Endothelial cell of umbilical vein (primary cell): ENCODE results near the gene MGST2. TPM values are rescaled to one million over a fixed set of nuclear protein-coding genes. Genes with fewer than 3 reads are reported as not detected.
"Not testable (repeated sequence)": the region's sequence is repeated elsewhere in the genome, so short reads cannot be mapped to it uniquely, and the experiment has no call there.

Experiments
- BruUV-seq: library from RNA; stranded (reverse); fragments of 400-500 nt; replicated peaks from 2 replicates; lab custom pipeline; 2021; lab: Mats Ljungman, UMichigan
- CTCF ChIA-PET: fragments of 300-600, 350-600 bp; sonication (Branson Sonifier 250); formaldehyde crosslinking; loops from one replicate; lab custom pipeline; 2021; ENCODE audit warnings: antibody characterized with exemption, inconsistent platforms; lab: Charles Lee
- POLR2A ChIA-PET: fragments of 300-600, 350-600 bp; sonication (Branson Sonifier 250); formaldehyde crosslinking; loops from one replicate; lab custom pipeline; 2021; ENCODE audit warnings: antibody characterized with exemption, inconsistent platforms; lab: Charles Lee
- DNase-seq: peaks from one replicate; pipeline ENCODE4 v3.0.0-alpha.2; 2011; ENCODE audit warnings: low read depth, low spot score
- FAIRE-seq: peaks from 2 replicates; lab custom pipeline; 2011; peaks lifted over from hg19 to GRCh38; lab: Jason Lieb, UNC
- H2AFZ ChIP-seq: 2 replicates; pipeline ENCODE4 v1.6.0; 2012; ENCODE audit warnings: low read depth, low read length, control low read depth, inconsistent platforms
- H3K27ac ChIP-seq: 2 replicates; pipeline ENCODE4 v1.5.1; 2011; ENCODE audit warnings: low read depth, mild to moderate bottlenecking, control low read depth, low read length, moderate library complexity; ENCODE audit not compliant: insufficient read depth
- H3K27me3 ChIP-seq, 2 experiments: 2 replicates each; pipeline versions ENCODE4 v1.6.0 to v1.6.1; 2011; ENCODE audit warnings: low read length in 2 of 2, mixed read lengths in 1 of 2; ENCODE audit not compliant: control insufficient read depth in 2 of 2, insufficient read depth in 2 of 2
- H3K36me3 ChIP-seq, 2 experiments: 2 replicates in 1 of 2; 3 replicates in 1 of 2; pipeline ENCODE4 v1.5.1; 2011; ENCODE audit warnings: low read length in 2 of 2, mild to moderate bottlenecking in 1 of 2, moderate library complexity in 1 of 2; ENCODE audit not compliant: control insufficient read depth in 2 of 2, insufficient read depth in 2 of 2; ENCODE audit errors: extremely low read depth in 1 of 2
- H3K4me1 ChIP-seq: 3 replicates; pipeline ENCODE4 v1.5.1; 2011; ENCODE audit warnings: mild to moderate bottlenecking, low read length; ENCODE audit not compliant: control insufficient read depth, insufficient read depth; ENCODE audit errors: extremely low read depth
- H3K4me2 ChIP-seq: 2 replicates; pipeline ENCODE4 v1.6.1; 2011; ENCODE audit warnings: low read length, control low read depth, mixed read lengths; ENCODE audit not compliant: insufficient read depth
- H3K4me3 ChIP-seq, 3 experiments: fragments of 200-600 bp in 1 of 3; sonication (generic), shearing (Covaris generic) in 1 of 3; replicated peaks in 1 of 3; 2 replicates each; pipeline ENCODE4 v1.5.1; 2011 to 2016; ENCODE audit warnings: control low read depth in 3 of 3, low read length in 3 of 3, mild to moderate bottlenecking in 2 of 3, inconsistent platforms in 1 of 3, low read depth in 1 of 3, moderate library complexity in 1 of 3; ENCODE audit not compliant: insufficient read depth in 1 of 3
- H3K79me2 ChIP-seq: 2 replicates; pipeline ENCODE4 v1.6.0; 2012; ENCODE audit warnings: low read length, inconsistent platforms; ENCODE audit not compliant: control insufficient read depth, insufficient read depth
- H3K9ac ChIP-seq: replicated peaks from 2 replicates; pipeline ENCODE3; 2011; ENCODE audit warnings: low read length, control low read depth; ENCODE audit not compliant: insufficient read depth; ENCODE audit errors: extremely low read depth
- H3K9me1 ChIP-seq: replicated peaks from 3 replicates; pipeline ENCODE4 v1.6.0; 2011; ENCODE audit warnings: mild to moderate bottlenecking, low read length; ENCODE audit not compliant: control insufficient read depth, insufficient read depth; ENCODE audit errors: extremely low read depth
- H3K9me3 ChIP-seq: replicated peaks from 2 replicates; pipeline ENCODE4 v1.5.1; 2012; ENCODE audit warnings: low read length, inconsistent platforms; ENCODE audit not compliant: control insufficient read depth, insufficient read depth
- H4K20me1 ChIP-seq: replicated peaks from 2 replicates; pipeline ENCODE3; 2011; ENCODE audit warnings: mild to moderate bottlenecking, low read length; ENCODE audit not compliant: control insufficient read depth, insufficient read depth; ENCODE audit errors: extremely low read depth
- CTCF ChIP-seq, 2 donors: IDR thresholded peaks; 1 replicate in 1 of 2; 2 replicates in 1 of 2; pipeline ENCODE4 v1.5.1; 2011; ENCODE audit warnings: low read length in 2 of 2, mild to moderate bottlenecking in 2 of 2, moderate library complexity in 2 of 2, control low read depth in 1 of 2, inconsistent platforms in 1 of 2, low read depth in 1 of 2; ENCODE audit not compliant: insufficient read depth in 1 of 2; ENCODE audit errors: extremely low read depth in 1 of 2
- EZH2 ChIP-seq: IDR thresholded peaks from 2 replicates; pipeline ENCODE4 v1.6.1; 2012; ENCODE audit warnings: borderline replicate concordance, low read depth, mild to moderate bottlenecking, moderate library complexity, low read length, inconsistent platforms; ENCODE audit not compliant: severe bottlenecking
- FOS ChIP-seq: IDR thresholded peaks from 2 replicates; pipeline ENCODE4 v1.6.1; 2011; ENCODE audit warnings: mild to moderate bottlenecking, low read length, moderate library complexity, borderline replicate concordance; ENCODE audit not compliant: insufficient read depth
- GATA2 ChIP-seq: IDR thresholded peaks from 2 replicates; pipeline ENCODE4 v1.7.0; 2011; ENCODE audit warnings: low read depth, mild to moderate bottlenecking, moderate library complexity, mixed read lengths, low read length; ENCODE audit not compliant: insufficient read length, insufficient read depth
- JUN ChIP-seq: IDR thresholded peaks from 2 replicates; pipeline ENCODE4 v1.6.1; 2011; ENCODE audit warnings: borderline replicate concordance, low read depth; ENCODE audit not compliant: insufficient read length, insufficient read depth
- MAX ChIP-seq: IDR thresholded peaks from 2 replicates; pipeline ENCODE4 v1.6.1; 2011; ENCODE audit not compliant: insufficient read depth, insufficient read length
- MYC ChIP-seq: IDR thresholded peaks from one replicate; pipeline ENCODE4 v1.6.1; 2011; ENCODE audit warnings: mild to moderate bottlenecking, low read depth, low read length
- POLR2A ChIP-seq: IDR thresholded peaks from 2 replicates; pipeline ENCODE4 v1.6.1; 2012; ENCODE audit warnings: low read depth, mild to moderate bottlenecking, control low read depth, low read length
- POLR2AphosphoS5 ChIP-seq: IDR thresholded peaks from 2 replicates; pipeline ENCODE4 v1.6.1; 2012; ENCODE audit warnings: low read depth, mild to moderate bottlenecking, control low read depth, low read length, moderate library complexity; ENCODE audit not compliant: insufficient read depth
- dilution Hi-C: fragments of 300-500 bp; cut with MboI; formaldehyde crosslinking; loops from one replicate; pipeline ENCODE4 v1.15.0; 2019; ENCODE audit warnings: low sequenced_read_pairs; ENCODE audit not compliant: extremely low pct_ligation_motif_present
- intact Hi-C: fragments of 100-400 bp; cut with micrococcal nuclease; formaldehyde crosslinking; loops from one replicate; pipeline ENCODE4 v1.10.0; 2022
- polyA plus RNA-seq, 4 experiments: library from polyadenylated mRNA; depleted of rRNA in 3 of 4; stranded (reverse) in 3 of 4; unstranded in 1 of 4; fragments of >200 nt; gene quantifications; 2 replicates each; pipeline versions ENCODE4 v1.2.1 to v1.2.3, GENCODE V29; 2011 to 2012; ENCODE audit warnings: missing spikeins in 1 of 4
- total RNA-seq: library from RNA; stranded (reverse); gene quantifications from 2 replicates; pipeline ENCODE4 v1.2.3, GENCODE V29; 2021

MGST2 gene
- total and polyA plus RNA-seq, 2 donors (not counting 3 experiments of a cell fraction or from before 2014, with no cell fraction given) = 64.3 to 78.9 TPM

- H3K36me3 ChIP-seq = no peaks in the 10 kb centered on the region
- no peak overlapping the region for H2AFZ ChIP-seq
- intact Hi-C loops (loop anchor here (5.0 kb wide), 2 partner anchors 124 to 214 kb away; no protein-coding TSS in a partner anchor), dilution Hi-C loops (no loop called here)
- H3K27me3 ChIP-seq = peaks cover 13% of the 10 kb centered on the region in 2 experiments
- H3K27ac ChIP-seq = no peak overlapping the region
- no peak overlapping the region for H3K4me2 ChIP-seq
- no peaks in the 10 kb centered on the region for H4K20me1 ChIP-seq
- DNase-seq (no peak), FAIRE-seq (no peak)
- POLR2A ChIA-PET = no interaction called here
- no peak overlapping the region for H3K4me3 ChIP-seq
- no peaks in the 10 kb centered on the region for H3K9me3 ChIP-seq
- TF ChIP-seq JUN (no peak), MYC (no peak), FOS (no peak), EZH2 (no peak), POLR2AphosphoS5 (no peak), CTCF (IDR thresholded peaks at IDR 0.05; ENCODE audit: extremely low read depth in 1 of 2, insufficient read depth in 1 of 2, low read depth in 1 of 2, low read length in 2 of 2) (no peak), MAX (no peak), GATA2 (no peak), POLR2A (no peak)
- H3K9me1 ChIP-seq = no peaks in the 10 kb centered on the region
- CTCF ChIA-PET = interaction anchor here (1.4 to 2.0 kb wide), 2 partner anchors 12 to 28 kb away, joined by 5 to 9 read pairs; no protein-coding TSS in a partner anchor
- no peaks in the 10 kb centered on the region for H3K79me2 ChIP-seq
- BruUV-seq = no TSS peak
- H3K9ac ChIP-seq = no peak overlapping the region
- no peaks in the 10 kb centered on the region for H3K4me1 ChIP-seq
Measured at GRCh38 chr4:139631791-139632190, 33.8 kb upstream of the MGST2 start.

GRCh38 chr4:139632739-139633138 lies 32.9 kb upstream of the MGST2 start:
- peaks cover 13 to 14% of the 10 kb centered on the region in 2 experiments for H3K27me3 ChIP-seq
- H3K4me1 ChIP-seq, dilution Hi-C loops, H3K4me2 ChIP-seq, FAIRE-seq, H3K9me3 ChIP-seq, H2AFZ ChIP-seq, H3K9me1 ChIP-seq, H4K20me1 ChIP-seq, H3K27ac ChIP-seq, DNase-seq, H3K79me2 ChIP-seq, H3K36me3 ChIP-seq, H3K4me3 ChIP-seq, BruUV-seq, H3K9ac ChIP-seq, POLR2A ChIA-PET: not testable (repeated sequence)
- intact Hi-C loops = loop anchor here (1.0 to 5.0 kb wide), 4 partner anchors 29 to 533 kb away; no protein-coding TSS in a partner anchor
- CTCF ChIA-PET = interaction anchor here (1.8 to 2.0 kb wide), 4 partner anchors 13 to 602 kb away, joined by 7 to 14 read pairs (median 10); no protein-coding TSS in a partner anchor
